IgD-negative memory B cell (primary cell): ENCODE results near the gene HRH1. TPM values are rescaled to one million over a fixed set of nuclear protein-coding genes. Genes with fewer than 3 reads are reported as not detected.

Source experiments
- H3K27ac Mint-ChIP-seq, 3 donors: one replicate each; pipeline ENCODE4 v1.8.0; 2020 to 2022; ENCODE audit warnings: mild to moderate bottlenecking in 3 of 3, mixed read lengths in 3 of 3, moderate library complexity in 1 of 3
- H3K27me3 Mint-ChIP-seq: one replicate; pipeline ENCODE4 v1.8.0; 2021; ENCODE audit warnings: mixed read lengths
- H3K36me3 Mint-ChIP-seq: one replicate; pipeline ENCODE4 v1.8.0; 2020; ENCODE audit warnings: mild to moderate bottlenecking, mixed read lengths
- H3K4me1 Mint-ChIP-seq, 3 donors: one replicate each; pipeline ENCODE4 v1.8.0; 2020 to 2022; ENCODE audit warnings: mixed read lengths in 3 of 3, mild to moderate bottlenecking in 1 of 3
- H3K4me3 Mint-ChIP-seq, 4 donors: one replicate each; pipeline ENCODE4 v1.8.0; 2020 to 2022; ENCODE audit warnings: mild to moderate bottlenecking in 4 of 4, mixed read lengths in 4 of 4, moderate library complexity in 3 of 4
- H3K9me3 Mint-ChIP-seq, 3 donors: one replicate each; pipeline ENCODE4 v1.8.0; 2020 to 2021; ENCODE audit warnings: mixed read lengths in 3 of 3, mild to moderate bottlenecking in 1 of 3
- polyA plus RNA-seq: library from polyadenylated mRNA; unstranded; fragments of 300-500 nt; fragmentation: Illumina TruSeq; gene quantifications from one replicate; pipeline ENCODE4 v1.2.3, GENCODE V29; 2021

HRH1 gene
- polyA plus RNA-seq, 1 donor from 2014 or later: not detected

- peaks cover 2% of the 10 kb centered on the region for H3K27me3 Mint-ChIP-seq
- H3K4me3 Mint-ChIP-seq: no peak overlapping the region
- H3K9me3 Mint-ChIP-seq: no peaks in the 10 kb centered on the region
- peak overlapping the region in 1 of 3 donors; percentile 17 for H3K27ac Mint-ChIP-seq
- peaks cover 0 to 9% (median 8%) of the 10 kb centered on the region in 3 donors for H3K4me1 Mint-ChIP-seq
- H3K36me3 Mint-ChIP-seq: no peaks in the 10 kb centered on the region
Measured at GRCh38 chr3:11221818-11222415, 67.6 kb downstream of the HRH1 start.

- Mint-ChIP-seq H3K36me3 (no peaks in the 10 kb centered on the region), H3K4me3 (no peak overlapping the region), H3K9me3 (no peaks in the 10 kb centered on the region), H3K4me1 (peaks cover 6 to 15% (median 15%) of the 10 kb centered on the region in 3 donors), H3K27me3 (no peaks in the 10 kb centered on the region), H3K27ac (no peak overlapping the region)
Measured at GRCh38 chr3:11224010-11224409, 69.7 kb downstream of the HRH1 start.

GRCh38 chr3:11224870-11225229 lies 70.6 kb downstream of the HRH1 start:
- H3K27ac Mint-ChIP-seq: no peak overlapping the region
- no peak overlapping the region for H3K4me3 Mint-ChIP-seq
- H3K36me3 Mint-ChIP-seq: no peaks in the 10 kb centered on the region
- no peaks in the 10 kb centered on the region for H3K9me3 Mint-ChIP-seq
- no peaks in the 10 kb centered on the region for H3K27me3 Mint-ChIP-seq
- peaks cover 6 to 15% (median 15%) of the 10 kb centered on the region in 3 donors for H3K4me1 Mint-ChIP-seq

GRCh38 chr3:11226042-11226370 lies 71.7 kb downstream of the HRH1 start:
- no peak overlapping the region for H3K27ac Mint-ChIP-seq
- no peak overlapping the region for H3K4me3 Mint-ChIP-seq
- peaks cover 6 to 19% (median 15%) of the 10 kb centered on the region in 3 donors for H3K4me1 Mint-ChIP-seq
- H3K9me3 Mint-ChIP-seq: no peaks in the 10 kb centered on the region
- H3K27me3 Mint-ChIP-seq: no peaks in the 10 kb centered on the region
- H3K36me3 Mint-ChIP-seq: no peaks in the 10 kb centered on the region

- Mint-ChIP-seq H3K27ac (no peak overlapping the region), H3K9me3 (no peaks in the 10 kb centered on the region), H3K36me3 (no peaks in the 10 kb centered on the region), H3K4me3 (no peak overlapping the region), H3K4me1 (peaks cover 6 to 20% (median 15%) of the 10 kb centered on the region in 3 donors), H3K27me3 (no peaks in the 10 kb centered on the region)
Measured at GRCh38 chr3:11228041-11228440, 73.7 kb downstream of the HRH1 start.

GRCh38 chr3:11230125-11230524 lies 75.8 kb downstream of the HRH1 start:
- no peaks in the 10 kb centered on the region for H3K9me3 Mint-ChIP-seq
- peaks cover 6 to 20% (median 15%) of the 10 kb centered on the region in 3 donors for H3K4me1 Mint-ChIP-seq
- H3K4me3 Mint-ChIP-seq: no peak overlapping the region
- no peaks in the 10 kb centered on the region for H3K27me3 Mint-ChIP-seq
- no peak overlapping the region for H3K27ac Mint-ChIP-seq
- H3K36me3 Mint-ChIP-seq: peaks cover 1% of the 10 kb centered on the region

GRCh38 chr3:11230832-11231231 lies 76.5 kb downstream of the HRH1 start:
- no peaks in the 10 kb centered on the region for H3K27me3 Mint-ChIP-seq
- peaks cover 1% of the 10 kb centered on the region for H3K36me3 Mint-ChIP-seq
- peaks cover 6 to 17% (median 12%) of the 10 kb centered on the region in 3 donors for H3K4me1 Mint-ChIP-seq
- H3K9me3 Mint-ChIP-seq: no peaks in the 10 kb centered on the region
- H3K27ac Mint-ChIP-seq: no peak overlapping the region
- no peak overlapping the region for H3K4me3 Mint-ChIP-seq

GRCh38 chr3:11235385-11235784 lies 81.1 kb downstream of the HRH1 start:
- H3K27me3 Mint-ChIP-seq: peaks cover 6% of the 10 kb centered on the region
- H3K36me3 Mint-ChIP-seq: peaks cover 1% of the 10 kb centered on the region
- no peak overlapping the region for H3K4me3 Mint-ChIP-seq
- peaks cover 0 to 4% (median 0%) of the 10 kb centered on the region in 3 donors for H3K4me1 Mint-ChIP-seq
- H3K9me3 Mint-ChIP-seq: peaks cover 3 to 7% (median 4%) of the 10 kb centered on the region in 3 donors
- H3K27ac Mint-ChIP-seq: no peak overlapping the region

GRCh38 chr3:11236588-11237461 lies 82.5 kb downstream of the HRH1 start:
- Mint-ChIP-seq H3K36me3 (peaks cover 1% of the 10 kb centered on the region), H3K9me3 (peaks cover 3 to 7% (median 4%) of the 10 kb centered on the region in 3 donors), H3K27me3 (peaks cover 6% of the 10 kb centered on the region), H3K4me3 (no peak overlapping the region), H3K4me1 (no peaks in the 10 kb centered on the region), H3K27ac (peak overlapping the region in 1 of 3 donors; percentile 29)

GRCh38 chr3:11238060-11238459 lies 83.8 kb downstream of the HRH1 start:
- H3K27ac Mint-ChIP-seq: no peak overlapping the region
- peaks cover 6% of the 10 kb centered on the region for H3K27me3 Mint-ChIP-seq
- peaks cover 3 to 7% (median 4%) of the 10 kb centered on the region in 3 donors for H3K9me3 Mint-ChIP-seq
- no peak overlapping the region for H3K4me3 Mint-ChIP-seq
- peaks cover 1% of the 10 kb centered on the region for H3K36me3 Mint-ChIP-seq
- no peaks in the 10 kb centered on the region for H3K4me1 Mint-ChIP-seq

- no peak overlapping the region for H3K27ac Mint-ChIP-seq
- H3K4me1 Mint-ChIP-seq: no peaks in the 10 kb centered on the region
- no peak overlapping the region for H3K4me3 Mint-ChIP-seq
- H3K27me3 Mint-ChIP-seq: peaks cover 6% of the 10 kb centered on the region
- peaks cover 3 to 7% (median 4%) of the 10 kb centered on the region in 3 donors for H3K9me3 Mint-ChIP-seq
- H3K36me3 Mint-ChIP-seq: no peaks in the 10 kb centered on the region
Measured at GRCh38 chr3:11238880-11239279, 84.6 kb downstream of the HRH1 start.

GRCh38 chr3:11239796-11240195 lies 85.5 kb downstream of the HRH1 start:
- Mint-ChIP-seq H3K9me3 (peaks cover 3 to 7% (median 4%) of the 10 kb centered on the region in 3 donors), H3K27me3 (peaks cover 6% of the 10 kb centered on the region), H3K4me3 (no peak overlapping the region), H3K4me1 (no peaks in the 10 kb centered on the region), H3K27ac (no peak overlapping the region), H3K36me3 (no peaks in the 10 kb centered on the region)

GRCh38 chr3:11240496-11240895 lies 86.2 kb downstream of the HRH1 start:
- Mint-ChIP-seq H3K4me3 (no peak overlapping the region), H3K4me1 (no peaks in the 10 kb centered on the region), H3K27ac (no peak overlapping the region), H3K27me3 (peaks cover 6% of the 10 kb centered on the region), H3K36me3 (no peaks in the 10 kb centered on the region), H3K9me3 (peaks cover 3 to 7% (median 4%) of the 10 kb centered on the region in 3 donors)

- no peak overlapping the region for H3K27ac Mint-ChIP-seq
- H3K36me3 Mint-ChIP-seq: no peaks in the 10 kb centered on the region
- peaks cover 1% of the 10 kb centered on the region for H3K27me3 Mint-ChIP-seq
- peaks cover 0 to 3% (median under 1%) of the 10 kb centered on the region in 3 donors for H3K9me3 Mint-ChIP-seq
- no peak overlapping the region for H3K4me3 Mint-ChIP-seq
- no peaks in the 10 kb centered on the region for H3K4me1 Mint-ChIP-seq
Measured at GRCh38 chr3:11244121-11244677, 89.9 kb downstream of the HRH1 start.

GRCh38 chr3:11245276-11245675 lies 91.0 kb downstream of the HRH1 start:
- H3K4me3 Mint-ChIP-seq: no peak overlapping the region
- peaks cover 1% of the 10 kb centered on the region for H3K27me3 Mint-ChIP-seq
- no peaks in the 10 kb centered on the region for H3K4me1 Mint-ChIP-seq
- H3K9me3 Mint-ChIP-seq: no peaks in the 10 kb centered on the region
- no peak overlapping the region for H3K27ac Mint-ChIP-seq
- no peaks in the 10 kb centered on the region for H3K36me3 Mint-ChIP-seq
